K562 (cell line): Measurements from ENCODE around the gene RNU5D-1. TPM values are rescaled to one million over a fixed set of nuclear protein-coding genes. Genes with fewer than 3 reads are reported as not detected.
A peak's percentile ranks its signal among the peaks of the same experiment; 100 is the strongest.

ENCODE experiments used
- ATAC-seq: fragments of 200-7000 bp; cut with Tn5 transposase; 3 replicates; pipeline ENCODE4 v1.9.1; 2020; ENCODE audit warnings: moderate library complexity
- BruUV-seq: library from RNA; stranded (reverse); fragments of 400-500 nt; replicated peaks from 2 replicates; lab custom pipeline; 2021; lab: Mats Ljungman, UMichigan
- CTCF ChIA-PET: fragments of 300-600 bp; formaldehyde crosslinking; extraction: SDS; loops from one replicate; lab custom pipeline; 2021; ENCODE audit warnings: low intra/inter-chr PET ratio; lab: Yijun Ruan, JAX
- POLR2A ChIA-PET: fragments of 300-600, 350-650 bp; sonication (Branson Sonifier 250); formaldehyde crosslinking; extraction: SDS; loops from one replicate; lab custom pipeline; 2021; ENCODE audit warnings: antibody characterized with exemption, inconsistent platforms; lab: Yijun Ruan, JAX
- DNase-seq, 4 experiments: peaks; one replicate each; pipeline versions ENCODE4 v3.0.0 to v3.0.0-alpha.2; 2011 to 2018; ENCODE audit warnings: low spot score in 3 of 4, mixed read lengths in 3 of 4; ENCODE audit errors: extremely low read depth in 1 of 4
- FAIRE-seq: peaks from 2 replicates; lab custom pipeline; 2011; peaks lifted over from hg19 to GRCh38; lab: Jason Lieb, UNC
- H2AFZ ChIP-seq: 2 replicates; pipeline ENCODE4 v1.6.0; 2011; ENCODE audit warnings: low read depth, low read length, control low read depth, inconsistent platforms
- H3K27ac ChIP-seq: fragments of 200-600 bp; 3 replicates; pipeline ENCODE4 v1.8.0; 2011; ENCODE audit warnings: low read depth, mild to moderate bottlenecking, control low read depth, inconsistent platforms, low read length, moderate library complexity, mixed read lengths; ENCODE audit errors: extremely low read depth
- H3K27me3 ChIP-seq, 2 experiments: fragments of 300-600 bp in 1 of 2; 2 replicates in 1 of 2; 3 replicates in 1 of 2; pipeline versions ENCODE4 v1.6.0 to v1.8.0; 2011; ENCODE audit warnings: inconsistent platforms in 2 of 2, low read length in 2 of 2, mild to moderate bottlenecking in 1 of 2, mixed read lengths in 1 of 2, moderate library complexity in 1 of 2; ENCODE audit not compliant: control insufficient read depth in 2 of 2, insufficient read depth in 2 of 2
- H3K36me3 ChIP-seq: fragments of 300-600 bp; 3 replicates; pipeline ENCODE4 v1.8.0; 2011; ENCODE audit warnings: mild to moderate bottlenecking, low read length, inconsistent platforms; ENCODE audit not compliant: control insufficient read depth, insufficient read depth
- H3K4me1 ChIP-seq, 2 experiments: fragments of 200-600 bp in 1 of 2; replicated peaks in 1 of 2; 2 replicates in 1 of 2; 3 replicates in 1 of 2; pipeline versions ENCODE4 v1.5.1 to v1.8.0; 2011; ENCODE audit warnings: inconsistent platforms in 2 of 2, low read length in 2 of 2, mild to moderate bottlenecking in 1 of 2, mixed read lengths in 1 of 2, moderate library complexity in 1 of 2; ENCODE audit not compliant: control insufficient read depth in 2 of 2, insufficient read depth in 2 of 2
- H3K4me2 ChIP-seq: 2 replicates; pipeline ENCODE4 v1.6.1; 2011; ENCODE audit warnings: low read length, control low read depth, inconsistent platforms, mixed read lengths; ENCODE audit not compliant: insufficient read depth
- H3K4me3 ChIP-seq: fragments of 200-600 bp; sonication (generic), shearing (Covaris generic); 2 replicates; pipeline ENCODE4 v1.5.1; 2016; ENCODE audit warnings: control low read depth, inconsistent platforms
- H3K79me2 ChIP-seq: fragments of 200-600 bp; 3 replicates; pipeline ENCODE4 v1.8.0; 2011; ENCODE audit warnings: low read length, inconsistent platforms; ENCODE audit not compliant: control insufficient read depth, insufficient read depth
- H3K9ac ChIP-seq, 2 experiments: 2 replicates each; pipeline versions ENCODE4 v1.6.0 to v1.6.1; 2011; ENCODE audit warnings: low read depth in 2 of 2, low read length in 2 of 2, control low read depth in 1 of 2, inconsistent platforms in 1 of 2, mild to moderate bottlenecking in 1 of 2, mixed read lengths in 1 of 2; ENCODE audit not compliant: insufficient read depth in 1 of 2
- H3K9me1 ChIP-seq: one replicate; pipeline ENCODE4 v1.6.0; 2011; ENCODE audit warnings: inconsistent platforms, mild to moderate bottlenecking, low read length, moderate library complexity; ENCODE audit not compliant: control insufficient read depth, insufficient read depth
- H3K9me3 ChIP-seq: replicated peaks from 2 replicates; pipeline ENCODE4 v1.5.1; 2011; ENCODE audit warnings: low read depth, low read length, inconsistent platforms; ENCODE audit not compliant: control insufficient read depth, insufficient read depth
- H4K20me1 ChIP-seq: replicated peaks from 2 replicates; pipeline ENCODE4 v1.6.1; 2011; ENCODE audit warnings: low read length, inconsistent platforms, mixed read lengths; ENCODE audit not compliant: control insufficient read depth, insufficient read depth
- ESRRA ChIP-seq: fragments of 450-650 bp; IDR thresholded peaks from 2 replicates; pipeline ENCODE4 v1.6.1; 2014; ENCODE audit warnings: low read depth, mild to moderate bottlenecking, moderate library complexity, borderline replicate concordance
- FOSL1 ChIP-seq: fragments of 200-800 bp; sonication (Bioruptor generic); conservative IDR thresholded peaks from 2 replicates; pipeline ENCODE4 v1.6.1; 2016; ENCODE audit warnings: missing genetic modification characterization, missing compliant biosample characterization
- MTA3 ChIP-seq: fragments of 450-650 bp; formaldehyde crosslinking; IDR thresholded peaks from 2 replicates; pipeline ENCODE4 v1.6.1; 2017; ENCODE audit warnings: mild to moderate bottlenecking, borderline replicate concordance
- NRF1 ChIP-seq, 2 experiments: fragments of 450-650 bp; IDR thresholded peaks in 1 of 2; conservative IDR thresholded peaks in 1 of 2; 2 replicates each; pipeline ENCODE4 v1.6.1; 2014; ENCODE audit warnings: mild to moderate bottlenecking in 2 of 2
- PURB ChIP-seq: sonication (generic); formaldehyde crosslinking; IDR thresholded peaks from 2 replicates; pipeline ENCODE4 v1.9.0; 2021; ENCODE audit warnings: low read depth, mild to moderate bottlenecking, missing genetic modification reagents
- TRIM24 ChIP-seq, 2 experiments: fragments of 450-650 bp; IDR thresholded peaks; 2 replicates each; pipeline ENCODE4 v1.6.1; 2016
- WGBS: fragments of 100-300 bp; shearing (Covaris generic); methylation state at CpG from one replicate; pipeline ENCODE4 v1.1.6; 2016; ENCODE audit warnings: low coverage, mixed read lengths; ENCODE audit not compliant: insufficient coverage; ENCODE audit errors: missing lambda C conversion rate; 5-methylcytosine and 5-hydroxymethylcytosine counted together
- in situ Hi-C: fragments of 300-500 bp; cut with MboI; formaldehyde crosslinking; loops from 4 replicates; pipeline ENCODE4 v1.15.0; 2018; ENCODE audit warnings: inconsistent platforms, mixed read lengths
- intact Hi-C: fragments of 100-400 bp; cut with micrococcal nuclease; formaldehyde crosslinking; loops from 2 replicates; pipeline ENCODE4 v1.14.2; 2022
- polyA plus RNA-seq, 8 experiments: library from polyadenylated mRNA; depleted of rRNA in 4 of 8; stranded (reverse) in 5 of 8; unstranded in 3 of 8; fragments of >200 nt; fragmentation: Nextera tagmentation in 2 of 8; fragmentation: Illumina TruSeq in 1 of 8; extraction: Ambion mirVana in 2 of 8; extraction: Trizol in 1 of 8; gene quantifications; 2 replicates each; pipeline versions ENCODE4 v1.2.1 to v1.2.3, GENCODE V29; 2011 to 2014; ENCODE audit warnings: inconsistent platforms in 1 of 8, missing spikeins in 1 of 8
- total RNA-seq, 7 experiments: library from RNA; depleted of rRNA in 6 of 7; stranded (reverse); fragments of >200 nt in 6 of 7; fragmentation: Illumina TruSeq in 2 of 7; extraction: Trizol in 2 of 7; gene quantifications; 2 replicates each; pipeline versions ENCODE4 v1.2.1 to v1.2.3, GENCODE V29; 2011 to 2021; ENCODE audit warnings: low replicate concordance in 1 of 7

Gene RNU5D-1
- total and polyA plus RNA-seq, 9 of the 15 experiments (the other 6 are each of a cell fraction or from before 2014, with no cell fraction given), result under 0.01 TPM; not detected in 8

GRCh38 chr1:44693159-44693558, 37.8 kb downstream of the RNU5D-1 start:
- intact Hi-C loops (no loop called here), in situ Hi-C loops (no loop called here)
- ChIA-PET POLR2A (interaction anchor here (0.8 to 4.7 kb wide), 2 partner anchors 28 to 319 kb away, joined by 3 to 27 read pairs; no protein-coding TSS in a partner anchor), CTCF (no interaction called here)
- Histone ChIP-seq H3K27me3 (peaks cover 30 to 38% of the 10 kb centered on the region in 2 experiments), H3K4me2 (no peak overlapping the region), H3K9me1 (no peaks in the 10 kb centered on the region), H2AFZ (no peak overlapping the region), H3K27ac (no peak overlapping the region), H3K36me3 (no peaks in the 10 kb centered on the region), H3K79me2 (no peaks in the 10 kb centered on the region), H4K20me1 (no peaks in the 10 kb centered on the region), H3K4me3 (no peak overlapping the region), H3K4me1 (no peaks in the 10 kb centered on the region; a peak in 1 of 5 replicates), H3K9me3 (no peaks in the 10 kb centered on the region), H3K9ac (no peak overlapping the region)
- BruUV-seq, result no TSS peak
- 0% methylated on average over 2 of the region's 2 CpGs for WGBS
- DNase-seq (no peak), FAIRE-seq (no peak), ATAC-seq (no peak)
- TF ChIP-seq FOSL1 (tag) (peak; percentile 32; the same call in 1 of the 2 replicates), NRF1 (conservative IDR thresholded peaks at IDR 0.05 in 1 of 2, IDR thresholded peaks at IDR 0.05 in 1 of 2) (no peak)

- TF ChIP-seq MTA3, result no peak
- no peak for TF ChIP-seq TRIM24 (IDR thresholded peaks at IDR 0.05)
- TF ChIP-seq ESRRA, result no peak
- TF ChIP-seq PURB (CRISPR knock-in tag), result no peak
- H3K27ac ChIP-seq, result no peak overlapping the region
- H3K27me3 ChIP-seq, result peaks cover 38 to 39% of the 10 kb centered on the region in 2 experiments
- no peak for FAIRE-seq
- no peaks in the 10 kb centered on the region; a peak in 1 of 5 replicates for H3K4me1 ChIP-seq
- H3K4me3 ChIP-seq, result no peak overlapping the region
- BruUV-seq, result no TSS peak
- no peak overlapping the region for H3K9ac ChIP-seq
- CTCF ChIA-PET, result no interaction called here
- in situ Hi-C loops (no loop called here), intact Hi-C loops (no loop called here)
- no peak for ATAC-seq
- no peak overlapping the region for H2AFZ ChIP-seq
- POLR2A ChIA-PET, result interaction anchor here (0.5 to 4.7 kb wide), 3 partner anchors 13 to 32 kb away, joined by 3 to 27 read pairs (median 4); no protein-coding TSS in a partner anchor
- no peak overlapping the region for H3K4me2 ChIP-seq
- H3K79me2 ChIP-seq, result no peaks in the 10 kb centered on the region
- no peaks in the 10 kb centered on the region for H3K9me3 ChIP-seq
- no peak for DNase-seq
- H4K20me1 ChIP-seq, result no peaks in the 10 kb centered on the region
- 14% methylated on average over 3 of the region's 3 CpGs for WGBS
- H3K9me1 ChIP-seq, result no peaks in the 10 kb centered on the region
- no peaks in the 10 kb centered on the region for H3K36me3 ChIP-seq
Observed at GRCh38 chr1:44689447-44689765, 41.6 kb downstream of the RNU5D-1 start.
